ENCODE measurements around the gene SCARF1.

The SCARF1 gene

DNA sequence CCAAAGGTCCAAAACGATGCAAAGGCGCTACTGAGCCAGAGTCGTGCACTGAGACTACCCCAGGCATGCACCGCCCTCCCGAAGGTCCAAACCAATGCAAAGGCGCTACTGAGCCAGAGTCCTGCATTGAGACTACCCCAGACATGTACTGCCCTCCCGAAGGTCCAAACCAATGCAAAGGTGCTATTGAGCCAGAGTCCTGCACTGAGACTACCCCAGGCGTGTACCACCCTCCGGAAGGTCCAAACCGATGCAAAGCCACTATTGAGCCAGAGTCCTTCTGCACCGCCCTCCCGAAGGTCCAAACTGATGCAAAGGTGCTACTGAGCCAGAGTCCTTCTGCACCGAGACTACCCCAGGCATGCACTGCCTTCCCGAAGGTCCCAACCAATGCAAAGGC is 44.0 kb downstream of the SCARF1 start:
- peaks cover 9% of the 10 kb centered on the region for H3K4me1 ChIP-seq (ENCODE audit: insufficient read depth, low read length, severe bottlenecking)
- peaks cover 76% of the 10 kb centered on the region for H3K36me3 ChIP-seq (ENCODE audit: insufficient read depth, low read length)
- H2AFZ ChIP-seq (ENCODE audit: low read length), result no peak overlapping the region
- H3K9me2 ChIP-seq (ENCODE audit: low read depth, low read length), result no peaks in the 10 kb centered on the region
- no peak overlapping the region for H3K9ac ChIP-seq (ENCODE audit: low read length)
- H3F3A ChIP-seq (ENCODE audit: insufficient read depth, low read length), result no peaks in the 10 kb centered on the region
- H3K27ac ChIP-seq (ENCODE audit: low read depth, low read length, poor library complexity, severe bottlenecking), result no peak overlapping the region
- no peaks in the 10 kb centered on the region for H3K79me2 ChIP-seq (ENCODE audit: insufficient read depth, low read length)
- H3K4me3 ChIP-seq (ENCODE audit: low read depth, low read length, poor library complexity, severe bottlenecking), result no peak overlapping the region
- H3K9me3 ChIP-seq (ENCODE audit: low read length), result peaks cover 10% of the 10 kb centered on the region; the same call in 1 of the 2 replicates
- H3K4me2 ChIP-seq (ENCODE audit: low read length), result no peak overlapping the region
- no peaks in the 10 kb centered on the region for H3K27me3 ChIP-seq (ENCODE audit: insufficient read depth, low read length)
- TF ChIP-seq, protein P1, sequence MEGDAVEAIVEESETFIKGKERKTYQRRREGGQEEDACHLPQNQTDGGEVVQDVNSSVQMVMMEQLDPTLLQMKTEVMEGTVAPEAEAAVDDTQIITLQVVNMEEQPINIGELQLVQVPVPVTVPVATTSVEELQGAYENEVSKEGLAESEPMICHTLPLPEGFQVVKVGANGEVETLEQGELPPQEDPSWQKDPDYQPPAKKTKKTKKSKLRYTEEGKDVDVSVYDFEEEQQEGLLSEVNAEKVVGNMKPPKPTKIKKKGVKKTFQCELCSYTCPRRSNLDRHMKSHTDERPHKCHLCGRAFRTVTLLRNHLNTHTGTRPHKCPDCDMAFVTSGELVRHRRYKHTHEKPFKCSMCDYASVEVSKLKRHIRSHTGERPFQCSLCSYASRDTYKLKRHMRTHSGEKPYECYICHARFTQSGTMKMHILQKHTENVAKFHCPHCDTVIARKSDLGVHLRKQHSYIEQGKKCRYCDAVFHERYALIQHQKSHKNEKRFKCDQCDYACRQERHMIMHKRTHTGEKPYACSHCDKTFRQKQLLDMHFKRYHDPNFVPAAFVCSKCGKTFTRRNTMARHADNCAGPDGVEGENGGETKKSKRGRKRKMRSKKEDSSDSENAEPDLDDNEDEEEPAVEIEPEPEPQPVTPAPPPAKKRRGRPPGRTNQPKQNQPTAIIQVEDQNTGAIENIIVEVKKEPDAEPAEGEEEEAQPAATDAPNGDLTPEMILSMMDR (IDR thresholded peaks at IDR 0.05; ENCODE audit: low read length), result no peak
- TF ChIP-seq EZH2 (IDR thresholded peaks at IDR 0.05; ENCODE audit: borderline replicate concordance, low read length), result no peak
- no peaks in the 10 kb centered on the region for H4K20me1 ChIP-seq (ENCODE audit: insufficient read depth, low read length)

DNA sequence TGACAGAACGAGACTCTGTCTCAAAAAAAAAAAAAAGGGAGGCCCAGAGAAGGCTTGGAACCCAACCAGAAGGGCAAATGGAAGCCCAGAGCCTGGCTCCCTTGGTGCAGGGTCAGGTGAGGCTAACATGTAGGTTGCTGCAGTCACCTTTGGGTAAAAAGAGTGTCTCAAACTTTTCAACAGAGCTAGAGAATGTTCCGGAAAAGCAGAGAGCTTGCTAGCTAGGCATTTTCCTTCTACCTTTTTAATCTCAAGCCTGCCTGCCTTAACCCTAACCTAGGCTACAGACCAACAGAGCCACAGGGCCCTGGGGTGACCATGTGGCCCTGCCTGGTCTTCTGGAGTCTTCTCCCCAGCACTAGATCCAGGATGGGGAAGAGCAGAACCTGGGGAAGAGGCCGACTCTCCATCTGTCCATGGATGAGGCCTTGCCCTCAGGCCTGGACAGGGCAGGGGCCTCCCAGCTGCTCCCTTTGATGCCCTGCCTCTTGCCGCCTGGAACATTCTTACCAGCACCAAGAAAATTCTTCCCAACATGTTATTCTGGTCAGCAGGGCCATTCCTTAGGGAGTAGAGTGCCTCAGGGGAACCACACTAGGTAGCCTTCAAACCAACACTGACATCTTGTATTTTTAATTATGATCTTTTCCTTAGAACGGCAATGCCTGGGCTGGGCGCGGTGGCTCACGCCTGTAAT is 47.0 kb downstream of the SCARF1 start:
- no peaks in the 10 kb centered on the region for H3F3A ChIP-seq (ENCODE audit: insufficient read depth, low read length)
- H3K4me1 ChIP-seq (ENCODE audit: insufficient read depth, low read length, severe bottlenecking), result peaks cover 21% of the 10 kb centered on the region
- peaks cover 62% of the 10 kb centered on the region for H3K36me3 ChIP-seq (ENCODE audit: insufficient read depth, low read length)
- H3K9me2 ChIP-seq (ENCODE audit: low read depth, low read length), result no peaks in the 10 kb centered on the region
- H3K9ac ChIP-seq (ENCODE audit: low read length), result no peak overlapping the region
- no peaks in the 10 kb centered on the region for H4K20me1 ChIP-seq (ENCODE audit: insufficient read depth, low read length)
- peak overlapping the region; percentile 18 for H3K27ac ChIP-seq (ENCODE audit: low read depth, low read length, poor library complexity, severe bottlenecking)
- no peak overlapping the region for H3K4me3 ChIP-seq (ENCODE audit: low read depth, low read length, poor library complexity, severe bottlenecking)
- no peaks in the 10 kb centered on the region for H3K27me3 ChIP-seq (ENCODE audit: insufficient read depth, low read length)
- H2AFZ ChIP-seq (ENCODE audit: low read length), result no peak overlapping the region
- H3K4me2 ChIP-seq (ENCODE audit: low read length), result no peak overlapping the region
- no peaks in the 10 kb centered on the region for H3K79me2 ChIP-seq (ENCODE audit: insufficient read depth, low read length)
- no peak for TF ChIP-seq EZH2 (IDR thresholded peaks at IDR 0.05; ENCODE audit: borderline replicate concordance, low read length)
- TF ChIP-seq, protein P1 (IDR thresholded peaks at IDR 0.05; ENCODE audit: low read length), result no peak
- peaks cover 10% of the 10 kb centered on the region; the same call in 1 of the 2 replicates for H3K9me3 ChIP-seq (ENCODE audit: low read length)

DNA sequence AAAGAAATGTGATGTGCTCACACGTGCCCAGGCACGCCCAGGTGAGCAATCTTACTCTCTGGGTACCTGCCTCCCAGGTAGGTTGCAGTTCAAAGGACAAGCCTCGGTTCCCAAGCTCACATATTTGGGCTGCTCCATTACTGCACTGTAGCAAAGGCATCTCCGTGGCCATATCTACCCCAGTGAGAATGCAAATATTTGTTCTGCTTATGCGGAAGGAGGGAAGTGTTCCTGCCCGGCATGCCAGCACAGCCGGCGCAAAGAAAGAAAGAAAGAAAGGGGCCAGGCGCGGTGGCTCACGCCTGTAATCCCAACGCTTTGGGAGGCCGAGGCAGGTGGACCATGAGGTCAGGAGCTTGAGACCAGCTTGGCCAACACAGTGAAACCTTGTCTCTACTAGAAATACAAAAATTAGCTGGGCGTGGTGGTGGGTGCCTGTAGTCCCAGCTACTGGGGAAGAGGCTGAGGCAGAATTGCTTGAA is 47.6 kb downstream of the SCARF1 start:
- Histone ChIP-seq H3F3A (ENCODE audit: insufficient read depth, low read length) (no peaks in the 10 kb centered on the region), H3K4me2 (ENCODE audit: low read length) (no peak overlapping the region), H3K9me3 (ENCODE audit: low read length) (peaks cover 10% of the 10 kb centered on the region; the same call in 1 of the 2 replicates), H3K36me3 (ENCODE audit: insufficient read depth, low read length) (peaks cover 56% of the 10 kb centered on the region), H3K9ac (ENCODE audit: low read length) (no peak overlapping the region), H2AFZ (ENCODE audit: low read length) (no peak overlapping the region), H3K4me1 (ENCODE audit: insufficient read depth, low read length, severe bottlenecking) (peaks cover 27% of the 10 kb centered on the region), H3K9me2 (ENCODE audit: low read depth, low read length) (no peaks in the 10 kb centered on the region), H4K20me1 (ENCODE audit: insufficient read depth, low read length) (no peaks in the 10 kb centered on the region), H3K79me2 (ENCODE audit: insufficient read depth, low read length) (no peaks in the 10 kb centered on the region), H3K27me3 (ENCODE audit: insufficient read depth, low read length) (no peaks in the 10 kb centered on the region), H3K4me3 (ENCODE audit: low read depth, low read length, poor library complexity, severe bottlenecking) (no peak overlapping the region), H3K27ac (ENCODE audit: low read depth, low read length, poor library complexity, severe bottlenecking) (no peak overlapping the region)
- TF ChIP-seq EZH2 (IDR thresholded peaks at IDR 0.05; ENCODE audit: borderline replicate concordance, low read length), result no peak
- TF ChIP-seq, protein P1 (IDR thresholded peaks at IDR 0.05; ENCODE audit: low read length), result no peak
